ENCODE results near the gene ZNRF1. TPM values are rescaled to one million over a fixed set of nuclear protein-coding genes. Genes with fewer than 3 reads are reported as not detected.

The ZNRF1 gene
- total RNA-seq, 1 donor from 2014 or later = 2.8 TPM

DNA sequence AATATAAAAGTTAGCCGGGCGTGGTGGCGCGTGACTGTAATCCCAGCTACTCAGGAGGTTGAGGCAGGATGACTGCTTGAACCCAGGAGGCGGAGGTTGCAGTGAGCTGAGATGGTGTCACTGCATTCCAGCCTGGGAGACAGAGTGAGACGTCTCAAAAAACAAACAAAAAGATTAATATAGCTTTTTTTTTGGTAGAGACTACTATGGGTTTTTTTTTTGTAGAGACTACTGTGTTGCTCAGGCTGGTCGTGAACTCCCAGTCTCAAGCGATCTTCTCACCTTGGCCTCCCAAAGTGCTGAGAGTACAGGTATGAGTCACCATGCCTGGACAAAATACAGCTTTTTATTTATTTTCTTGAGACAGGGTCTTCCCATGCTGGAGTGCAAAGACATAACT, 20.2 kb downstream of the ZNRF1 start:
- peaks cover 2% of the 10 kb centered on the region for H3K27me3 Mint-ChIP-seq
- CTCF ChIA-PET = no interaction called here
- DNase-seq = no peak
- POLR2A ChIA-PET = no interaction called here
- peaks cover 7% of the 10 kb centered on the region for H3K36me3 Mint-ChIP-seq (ENCODE audit: low read depth)
- no peak overlapping the region for H3K4me3 Mint-ChIP-seq
- ATAC-seq (ENCODE audit: low read depth) = no peak
- no peak overlapping the region for H3K27ac Mint-ChIP-seq
- H3K9me3 Mint-ChIP-seq = peaks cover 15% of the 10 kb centered on the region
- intact Hi-C loops (cut with micrococcal nuclease) = no loop called here
- TF ChIP-seq, protein P1, sequence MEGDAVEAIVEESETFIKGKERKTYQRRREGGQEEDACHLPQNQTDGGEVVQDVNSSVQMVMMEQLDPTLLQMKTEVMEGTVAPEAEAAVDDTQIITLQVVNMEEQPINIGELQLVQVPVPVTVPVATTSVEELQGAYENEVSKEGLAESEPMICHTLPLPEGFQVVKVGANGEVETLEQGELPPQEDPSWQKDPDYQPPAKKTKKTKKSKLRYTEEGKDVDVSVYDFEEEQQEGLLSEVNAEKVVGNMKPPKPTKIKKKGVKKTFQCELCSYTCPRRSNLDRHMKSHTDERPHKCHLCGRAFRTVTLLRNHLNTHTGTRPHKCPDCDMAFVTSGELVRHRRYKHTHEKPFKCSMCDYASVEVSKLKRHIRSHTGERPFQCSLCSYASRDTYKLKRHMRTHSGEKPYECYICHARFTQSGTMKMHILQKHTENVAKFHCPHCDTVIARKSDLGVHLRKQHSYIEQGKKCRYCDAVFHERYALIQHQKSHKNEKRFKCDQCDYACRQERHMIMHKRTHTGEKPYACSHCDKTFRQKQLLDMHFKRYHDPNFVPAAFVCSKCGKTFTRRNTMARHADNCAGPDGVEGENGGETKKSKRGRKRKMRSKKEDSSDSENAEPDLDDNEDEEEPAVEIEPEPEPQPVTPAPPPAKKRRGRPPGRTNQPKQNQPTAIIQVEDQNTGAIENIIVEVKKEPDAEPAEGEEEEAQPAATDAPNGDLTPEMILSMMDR (IDR thresholded peaks at IDR 0.05) = no peak
- no peaks in the 10 kb centered on the region for H3K4me1 Mint-ChIP-seq

DNA sequence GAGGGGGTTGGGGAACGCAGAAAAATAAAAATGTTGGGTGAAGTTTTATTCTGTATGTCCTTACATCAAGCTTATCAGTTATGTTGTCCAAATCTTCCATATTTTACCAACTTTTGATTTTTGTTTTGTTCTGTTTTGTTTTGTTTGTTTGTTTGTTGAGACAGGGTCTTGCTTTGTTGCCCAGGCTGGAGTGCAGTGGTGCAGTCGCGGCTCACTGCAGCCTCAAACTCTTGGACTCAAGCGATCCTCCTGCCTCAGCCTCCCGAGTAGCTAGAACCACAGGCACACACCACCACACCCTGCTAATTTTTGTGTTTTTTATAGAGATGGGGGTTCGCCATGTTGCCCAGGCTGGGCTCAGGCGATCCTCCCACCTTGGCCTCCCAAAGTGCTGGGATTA, 20.8 kb downstream of the ZNRF1 start:
- Mint-ChIP-seq H3K36me3 (ENCODE audit: low read depth) (peaks cover 7% of the 10 kb centered on the region), H3K27ac (no peak overlapping the region), H3K4me3 (no peak overlapping the region), H3K27me3 (peaks cover 2% of the 10 kb centered on the region), H3K9me3 (peaks cover 15% of the 10 kb centered on the region), H3K4me1 (peaks cover 6% of the 10 kb centered on the region)
- TF ChIP-seq, protein P1 (IDR thresholded peaks at IDR 0.05) = no peak
- intact Hi-C loops (cut with micrococcal nuclease) = no loop called here
- DNase-seq (no peak), ATAC-seq (ENCODE audit: low read depth) (no peak)
- ChIA-PET POLR2A (interaction anchor here (0.6 kb wide), 1 partner anchor 197 kb away, joined by 9 read pairs; no protein-coding TSS in a partner anchor), CTCF (no interaction called here)

DNA sequence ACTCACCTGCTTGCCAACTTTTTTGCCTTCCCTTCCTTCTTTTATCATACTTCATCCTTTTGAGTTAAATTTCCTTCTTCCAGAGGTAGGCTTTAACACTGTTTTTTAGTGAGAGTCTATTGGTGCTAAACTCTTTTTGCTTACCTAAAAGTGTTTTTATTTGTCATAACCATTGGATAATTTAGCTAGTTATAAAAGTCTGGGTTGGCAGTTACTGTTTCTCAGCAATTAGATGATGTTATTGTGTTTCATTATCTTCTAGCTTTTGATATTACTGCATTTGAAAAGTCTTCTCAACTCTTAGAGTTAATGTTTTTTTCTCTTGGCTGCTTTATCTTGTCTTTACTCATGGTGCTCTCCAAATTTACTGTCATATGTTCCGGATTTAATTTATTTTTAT, 22.6 kb downstream of the ZNRF1 start:
- Mint-ChIP-seq H3K4me3 (no peak overlapping the region), H3K4me1 (peaks cover 8% of the 10 kb centered on the region), H3K9me3 (peaks cover 15% of the 10 kb centered on the region), H3K27me3 (peaks cover 2% of the 10 kb centered on the region), H3K36me3 (ENCODE audit: low read depth) (peaks cover 7% of the 10 kb centered on the region), H3K27ac (no peak overlapping the region)
- ChIA-PET CTCF (no interaction called here), POLR2A (no interaction called here)
- ATAC-seq (ENCODE audit: low read depth) (no peak), DNase-seq (no peak)
- intact Hi-C loops (cut with micrococcal nuclease) = no loop called here
- TF ChIP-seq, protein P1 (IDR thresholded peaks at IDR 0.05) = no peak

DNA sequence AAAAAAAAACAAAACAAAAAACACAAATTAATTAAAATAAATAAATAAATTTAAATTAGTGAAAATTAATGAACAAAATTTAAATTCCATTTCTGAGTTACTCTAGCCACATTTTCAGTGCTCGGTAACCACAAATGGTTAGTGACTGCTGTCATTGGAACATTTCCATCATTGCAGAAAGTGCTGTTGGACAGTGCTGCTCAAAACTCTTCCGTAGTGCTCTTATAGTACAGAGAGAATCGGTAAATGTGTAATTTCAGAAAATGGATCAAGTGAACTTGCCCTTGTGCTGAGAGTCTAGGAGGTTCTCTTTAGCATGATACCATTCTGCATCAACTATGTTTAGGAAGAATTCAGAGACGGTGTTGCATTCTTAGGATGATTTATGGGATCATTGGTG, 23.7 kb downstream of the ZNRF1 start:
- H3K4me1 Mint-ChIP-seq = peaks cover 8% of the 10 kb centered on the region
- CTCF ChIA-PET = no interaction called here
- DNase-seq = no peak
- peaks cover 7% of the 10 kb centered on the region for H3K36me3 Mint-ChIP-seq (ENCODE audit: low read depth)
- H3K4me3 Mint-ChIP-seq = no peak overlapping the region
- intact Hi-C loops (cut with micrococcal nuclease) = no loop called here
- TF ChIP-seq, protein P1 (IDR thresholded peaks at IDR 0.05) = no peak
- peaks cover 2% of the 10 kb centered on the region for H3K27me3 Mint-ChIP-seq
- POLR2A ChIA-PET = no interaction called here
- H3K27ac Mint-ChIP-seq = no peak overlapping the region
- peaks cover 15% of the 10 kb centered on the region for H3K9me3 Mint-ChIP-seq
- ATAC-seq (ENCODE audit: low read depth) = no peak

DNA sequence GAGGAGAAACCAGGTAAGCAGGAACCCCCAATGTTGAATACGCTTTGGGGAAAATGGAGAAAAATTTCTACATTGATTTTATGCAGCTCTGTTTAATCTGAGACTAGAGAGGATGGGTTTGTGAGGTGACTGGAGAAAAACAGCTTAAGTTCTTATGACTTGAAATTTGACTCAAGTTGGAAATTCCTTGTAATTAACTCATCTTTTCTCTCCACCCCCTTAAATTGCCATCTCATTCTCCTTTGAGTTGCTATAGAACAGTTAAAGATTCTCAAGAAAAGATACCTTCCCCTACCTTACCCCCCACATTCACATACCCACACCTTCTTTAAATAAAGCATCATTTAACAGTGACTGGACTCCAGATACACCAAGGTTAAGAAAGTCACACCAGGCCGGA, 24.2 kb downstream of the ZNRF1 start:
- Mint-ChIP-seq H3K27me3 (peaks cover 2% of the 10 kb centered on the region), H3K4me1 (peaks cover 8% of the 10 kb centered on the region), H3K27ac (no peak overlapping the region), H3K9me3 (peaks cover 15% of the 10 kb centered on the region), H3K4me3 (no peak overlapping the region), H3K36me3 (ENCODE audit: low read depth) (peaks cover 7% of the 10 kb centered on the region)
- TF ChIP-seq, protein P1 (IDR thresholded peaks at IDR 0.05) = no peak
- DNase-seq (no peak), ATAC-seq (ENCODE audit: low read depth) (no peak)
- intact Hi-C loops (cut with micrococcal nuclease) = no loop called here
- ChIA-PET CTCF (no interaction called here), POLR2A (no interaction called here)

Data from activated B cell treated with CpG ODN at 0.5 μM for 24 hours (primary cell).